Measurements from ENCODE around the gene RGS6. TPM values are rescaled to one million over a fixed set of nuclear protein-coding genes. Genes with fewer than 3 reads are reported as not detected.
A peak's percentile ranks its signal among the peaks of the same experiment; 100 is the strongest.

Gene RGS6
- polyA plus RNA-seq, 3 donors = not detected

DNA sequence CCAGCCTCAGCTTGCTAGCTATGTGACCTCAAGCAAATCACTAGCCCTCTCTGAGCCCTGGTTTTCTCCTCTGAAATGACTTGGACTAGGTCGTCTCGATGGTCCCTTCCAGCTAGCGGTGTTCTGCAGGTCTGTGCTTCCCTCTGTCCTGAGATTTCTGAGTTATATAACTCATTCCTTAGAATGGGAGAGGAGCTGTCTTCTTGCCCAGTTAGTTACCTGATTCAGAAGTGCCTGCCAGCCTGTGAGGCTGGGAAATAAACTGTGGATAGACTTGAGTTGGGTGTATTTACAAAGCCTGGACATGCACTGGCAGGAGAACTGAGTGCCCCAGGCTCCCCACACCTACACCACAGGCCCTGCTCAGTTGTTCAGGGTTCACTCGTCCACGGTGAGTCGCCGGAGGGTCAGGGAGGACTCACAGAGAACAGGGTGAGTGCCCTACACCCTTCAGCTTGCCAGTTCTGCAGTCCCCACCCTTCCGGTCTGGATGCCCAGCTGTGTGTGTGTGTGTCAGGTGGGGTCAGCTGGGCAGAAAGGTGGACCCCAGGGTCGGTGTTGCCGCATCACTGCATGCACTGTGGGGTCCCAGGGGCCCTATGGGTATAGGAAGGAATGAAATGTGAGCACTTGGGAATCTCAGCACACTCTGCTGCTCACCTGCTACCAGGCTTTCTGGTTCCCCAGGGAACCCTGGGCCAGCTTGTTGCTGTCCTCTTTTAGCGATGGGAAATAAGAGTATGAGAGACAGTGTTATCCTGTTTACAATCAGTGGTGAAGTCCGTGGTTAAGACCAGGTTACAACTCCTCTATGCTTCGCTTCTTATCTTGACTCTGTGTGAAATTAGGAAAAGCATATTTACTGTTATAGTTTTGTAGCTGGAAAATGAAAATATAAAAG is 613.4 kb downstream of the RGS6 start:
- H3K4me2 ChIP-seq (replicated peaks; ENCODE audit: extremely low read depth, low read length, poor library complexity, severe bottlenecking) = no peak overlapping the region
- no peak for TF ChIP-seq CTCF (IDR thresholded peaks at IDR 0.05)
- H3K27ac ChIP-seq (ENCODE audit: low read depth in 1 of 2, low read length in 2 of 2) = no peak overlapping the region
- no peaks in the 10 kb centered on the region for H3K9me3 Mint-ChIP-seq
- H3K79me2 ChIP-seq (ENCODE audit: insufficient read depth, low read length) = no peaks in the 10 kb centered on the region
- H3K9me3 ChIP-seq (replicated peaks in 1 of 2; ENCODE audit: control insufficient read depth in 1 of 2, insufficient read depth in 1 of 2, low read length in 2 of 2) = no peaks in the 10 kb centered on the region
- H3K4me3 Mint-ChIP-seq = no peak overlapping the region
- peaks cover 8 to 37% (median 32%) of the 10 kb centered on the region in 3 donors for H3K27me3 Mint-ChIP-seq (ENCODE audit: low read depth in 3 of 3)
- intact Hi-C loops (cut with micrococcal nuclease) = no loop called here
- H3K9ac ChIP-seq (ENCODE audit: insufficient read depth, low read length, poor library complexity, severe bottlenecking) = no peak overlapping the region
- H3K4me1 ChIP-seq (ENCODE audit: control insufficient read depth in 1 of 2, insufficient read depth in 2 of 2, low read length in 2 of 2) = peaks cover 30 to 36% of the 10 kb centered on the region in 2 donors
- no peak overlapping the region for H3K4me3 ChIP-seq (replicated peaks in 1 of 3; ENCODE audit: low read depth in 2 of 3, low read length in 3 of 3)
- WGBS (ENCODE audit: insufficient coverage) = 64% methylated on average over 3 of the region's 13 CpGs
- H3K36me3 ChIP-seq (replicated peaks in 1 of 2; ENCODE audit: control insufficient read depth in 1 of 2, insufficient read depth in 2 of 2, low read length in 2 of 2) = no peaks in the 10 kb centered on the region
- H3K36me3 Mint-ChIP-seq = no peaks in the 10 kb centered on the region
- H2AFZ ChIP-seq (ENCODE audit: insufficient read depth, low read depth, low read length, poor library complexity, severe bottlenecking) = no peak overlapping the region
- DNase-seq = no peak
- H3K27ac Mint-ChIP-seq = peak overlapping the region in 1 of 7 donors; percentile 10
- H3K4me1 Mint-ChIP-seq = peaks cover 23% of the 10 kb centered on the region
- H3K27me3 ChIP-seq (ENCODE audit: control insufficient read depth in 2 of 2, insufficient read depth in 2 of 2, low read length in 2 of 2) = peaks cover 0 to 17% of the 10 kb centered on the region in 2 donors
- H4K20me1 ChIP-seq (ENCODE audit: insufficient read depth, low read length) = no peaks in the 10 kb centered on the region

DNA sequence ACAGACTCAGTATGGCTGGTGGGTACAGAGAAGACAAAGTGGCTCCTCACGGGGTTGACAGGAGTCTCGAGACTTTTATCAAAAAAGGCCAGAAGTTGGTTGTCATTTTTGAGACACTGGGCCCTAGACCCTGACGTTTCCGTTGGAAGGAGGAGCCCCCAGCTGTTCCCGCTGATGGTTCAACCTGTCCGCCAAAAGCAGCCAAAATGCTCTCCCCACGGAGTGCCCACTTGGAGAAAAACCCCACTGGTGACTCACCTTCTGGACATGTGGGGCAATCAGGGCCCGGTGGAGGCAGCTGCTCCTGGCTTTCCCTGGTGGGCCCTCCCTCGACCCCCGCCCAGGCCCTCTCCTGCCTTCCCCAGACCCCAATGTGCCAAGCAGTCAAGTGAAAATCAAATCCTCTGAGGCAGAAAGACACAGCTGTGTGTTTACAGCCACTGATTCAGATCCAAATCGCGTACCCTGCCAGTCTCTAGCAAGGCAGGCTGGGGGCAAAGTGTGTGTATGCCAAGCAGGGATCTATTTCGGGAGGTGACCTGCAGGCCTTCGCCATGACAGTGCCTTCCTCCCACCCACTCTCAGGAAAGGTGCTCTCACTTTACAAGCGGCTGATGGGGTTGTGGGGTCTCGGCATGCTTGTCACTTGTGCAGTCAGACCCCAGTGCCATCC is 614.3 kb downstream of the RGS6 start:
- Mint-ChIP-seq H3K27me3 (ENCODE audit: low read depth in 3 of 3) (peaks cover 8 to 39% (median 33%) of the 10 kb centered on the region in 3 donors), H3K9me3 (no peaks in the 10 kb centered on the region), H3K4me1 (peaks cover 21% of the 10 kb centered on the region), H3K27ac (no peak overlapping the region), H3K4me3 (peak overlapping the region in 1 of 2 donors; percentile 35), H3K36me3 (no peaks in the 10 kb centered on the region)
- Histone ChIP-seq H3K79me2 (ENCODE audit: insufficient read depth, low read length) (no peaks in the 10 kb centered on the region), H3K9ac (ENCODE audit: insufficient read depth, low read length, poor library complexity, severe bottlenecking) (no peak overlapping the region), H3K27me3 (ENCODE audit: control insufficient read depth in 2 of 2, insufficient read depth in 2 of 2, low read length in 2 of 2) (peaks cover 0 to 17% of the 10 kb centered on the region in 2 donors), H3K4me3 (replicated peaks in 1 of 3; ENCODE audit: low read depth in 2 of 3, low read length in 3 of 3) (no peak overlapping the region), H3K4me1 (ENCODE audit: control insufficient read depth in 1 of 2, insufficient read depth in 2 of 2, low read length in 2 of 2) (peaks cover 30 to 35% of the 10 kb centered on the region in 2 donors), H3K36me3 (replicated peaks in 1 of 2; ENCODE audit: control insufficient read depth in 1 of 2, insufficient read depth in 2 of 2, low read length in 2 of 2) (no peaks in the 10 kb centered on the region), H3K4me2 (replicated peaks; ENCODE audit: extremely low read depth, low read length, poor library complexity, severe bottlenecking) (no peak overlapping the region), H3K27ac (ENCODE audit: low read depth in 1 of 2, low read length in 2 of 2) (no peak overlapping the region), H4K20me1 (ENCODE audit: insufficient read depth, low read length) (no peaks in the 10 kb centered on the region), H3K9me3 (replicated peaks in 1 of 2; ENCODE audit: control insufficient read depth in 1 of 2, insufficient read depth in 1 of 2, low read length in 2 of 2) (no peaks in the 10 kb centered on the region), H2AFZ (ENCODE audit: insufficient read depth, low read depth, low read length, poor library complexity, severe bottlenecking) (no peak overlapping the region)
- no peak for TF ChIP-seq CTCF (IDR thresholded peaks at IDR 0.05)
- WGBS (ENCODE audit: insufficient coverage) = 86% methylated on average over 14 of the region's 16 CpGs
- DNase-seq = no peak
- intact Hi-C loops (cut with micrococcal nuclease) = no loop called here
